GM12892 (cell line): ENCODE results near the gene CRYBG3.

Source experiments
- POLR2A ChIP-seq: IDR thresholded peaks from 2 replicates; pipeline ENCODE4 v1.6.1; 2011; ENCODE audit warnings: low read depth, low read length, control low read depth
- POLR2AphosphoS5 ChIP-seq: IDR thresholded peaks from 2 replicates; pipeline ENCODE4 v1.6.1; 2011; ENCODE audit warnings: low read depth, low read length, control low read depth

DNA sequence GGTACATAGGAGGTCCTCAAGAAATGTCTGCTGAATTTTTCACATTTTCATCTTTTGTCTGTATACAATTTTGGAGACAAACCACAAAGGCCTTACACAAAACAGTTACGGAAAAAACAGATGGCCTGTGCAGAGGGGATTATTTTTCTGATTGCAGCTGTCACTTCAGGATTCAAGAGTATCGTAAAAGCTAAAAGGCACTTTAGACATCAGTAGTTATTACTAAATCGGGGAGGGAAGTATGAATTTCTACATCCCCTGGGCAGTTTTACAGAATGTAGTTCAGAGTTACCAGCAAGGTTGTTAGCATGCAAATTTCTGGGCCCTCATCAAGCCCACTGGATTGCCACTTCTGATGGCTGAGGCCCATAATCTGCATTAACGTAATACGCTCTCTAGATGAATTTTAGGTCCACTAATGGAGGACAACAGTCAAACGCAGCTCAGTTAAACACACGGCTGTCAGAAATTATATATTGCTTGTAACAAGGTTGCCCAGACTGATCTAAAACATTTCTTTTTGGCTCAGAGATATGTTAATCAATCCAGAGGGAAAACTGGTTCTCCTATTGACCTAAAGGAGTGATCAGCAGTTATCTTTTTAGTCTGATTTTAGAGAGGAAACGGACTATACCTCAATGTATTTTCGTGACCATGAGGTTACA lies 149.3 kb downstream of the CRYBG3 start:
- no peak for TF ChIP-seq POLR2AphosphoS5
- no peak for TF ChIP-seq POLR2A
